HCT116 (cell line): ENCODE measurements around the gene SLC6A18. TPM values are rescaled to one million over a fixed set of nuclear protein-coding genes. Genes with fewer than 3 reads are reported as not detected.

Experiments used
- ATAC-seq: fragments of 200-7000 bp; cut with Tn5 transposase; 2 replicates; pipeline ENCODE4 v1.9.1; 2020; ENCODE audit warnings: mild to moderate bottlenecking, moderate library complexity
- BruUV-seq: library from RNA; stranded (reverse); fragments of 400-500 nt; replicated peaks from 2 replicates; lab custom pipeline; 2021; lab: Mats Ljungman, UMichigan
- CTCF ChIA-PET: fragments of 300-600 bp; sonication (Branson Sonifier 250); formaldehyde crosslinking; loops from one replicate; lab custom pipeline; 2021; ENCODE audit warnings: antibody characterized with exemption; lab: Charles Lee
- POLR2A ChIA-PET: fragments of 300-600, 350-600 bp; sonication (Branson Sonifier 250); formaldehyde crosslinking; loops from one replicate; lab custom pipeline; 2021; ENCODE audit warnings: antibody characterized with exemption; lab: Charles Lee
- RAD21 ChIA-PET, 2 experiments: fragments of 300-600 bp; sonication (Branson Sonifier 250); formaldehyde crosslinking; loops; one replicate each; lab custom pipeline; 2023; ENCODE audit warnings: low total read pairs in 2 of 2; ENCODE audit not compliant: uncharacterized antibody in 2 of 2, unreplicated experiment in 2 of 2, low non-redundant PET in 1 of 2; lab: Charles Lee
- DNase-seq: peaks from one replicate; pipeline ENCODE4 v3.0.0-alpha.2; 2010; ENCODE audit warnings: low read depth, low spot score
- H2AFZ ChIP-seq: fragments of 200-600 bp; shearing (Covaris generic), sonication (generic); 2 replicates; pipeline ENCODE4 v1.6.1; 2017; ENCODE audit warnings: low read depth, mixed run types, mixed read lengths, antibody characterized with exemption, low read length; ENCODE audit not compliant: poor library complexity, severe bottlenecking
- H3K27ac ChIP-seq: 2 replicates; pipeline ENCODE4 v1.5.1; 2012; ENCODE audit warnings: low read depth, low read length
- H3K27me3 ChIP-seq: fragments of 200-600 bp; sonication (generic); 2 replicates; pipeline ENCODE4 v1.6.1; 2016; ENCODE audit warnings: mixed run types, low read length, mixed read lengths; ENCODE audit not compliant: insufficient read depth
- H3K36me3 ChIP-seq, 2 experiments: fragments of 200-500 bp in 1 of 2; fragments of 200-600 bp in 1 of 2; sonication (Bioruptor generic) in 1 of 2; sonication (generic) in 1 of 2; 2 replicates each; pipeline versions ENCODE4 v1.5.1 to v1.6.1; 2014 to 2016; ENCODE audit warnings: low read length in 2 of 2, inconsistent platforms in 1 of 2, mixed read lengths in 1 of 2, mixed run types in 1 of 2; ENCODE audit not compliant: insufficient read depth in 2 of 2, control insufficient read depth in 1 of 2
- H3K4me1 ChIP-seq, 2 experiments: fragments of 200-600 bp in 1 of 2; sonication (generic) in 1 of 2; 2 replicates each; pipeline versions ENCODE4 v1.5.1 to v1.6.1; 2012 to 2017; ENCODE audit warnings: low read length in 2 of 2, inconsistent platforms in 1 of 2, mild to moderate bottlenecking in 1 of 2, mixed read lengths in 1 of 2, mixed run types in 1 of 2, moderate library complexity in 1 of 2; ENCODE audit not compliant: insufficient read depth in 2 of 2, control insufficient read depth in 1 of 2
- H3K4me2 ChIP-seq: fragments of 200-600 bp; sonication (generic); 2 replicates; pipeline ENCODE4 v1.6.1; 2017; ENCODE audit warnings: mixed run types, low read length, mixed read lengths
- H3K4me3 ChIP-seq, 2 experiments: fragments of 200-600 bp in 1 of 2; sonication (generic) in 1 of 2; replicated peaks in 1 of 2; 2 replicates each; pipeline ENCODE4 v1.5.1; 2011 to 2016; ENCODE audit warnings: low read length in 2 of 2, control low read depth in 1 of 2, low read depth in 1 of 2, mild to moderate bottlenecking in 1 of 2, mixed read lengths in 1 of 2, mixed run types in 1 of 2
- H3K79me2 ChIP-seq: fragments of 200-600 bp; sonication (generic); 2 replicates; pipeline ENCODE4 v1.6.1; 2017; ENCODE audit warnings: mild to moderate bottlenecking, mixed run types, low read length, moderate library complexity, mixed read lengths; ENCODE audit not compliant: insufficient read depth
- H3K9ac ChIP-seq: fragments of 200-600 bp; sonication (generic); 2 replicates; pipeline ENCODE4 v1.6.1; 2016; ENCODE audit warnings: low read length, mixed read lengths
- H3K9me2 ChIP-seq: fragments of 200-600 bp; sonication (generic), shearing (Covaris generic); 2 replicates; pipeline ENCODE4 v1.6.1; 2017; ENCODE audit warnings: mixed run types, mild to moderate bottlenecking, moderate library complexity; ENCODE audit not compliant: insufficient read depth
- H3K9me3 ChIP-seq, 2 experiments: fragments of 200-500 bp in 1 of 2; fragments of 200-600 bp in 1 of 2; sonication (Bioruptor generic) in 1 of 2; sonication (generic) in 1 of 2; 2 replicates each; pipeline ENCODE4 v1.6.1; 2014 to 2017; ENCODE audit warnings: low read length in 2 of 2, mixed read lengths in 2 of 2, inconsistent platforms in 1 of 2, low read depth in 1 of 2, mild to moderate bottlenecking in 1 of 2, mixed run types in 1 of 2, moderate library complexity in 1 of 2; ENCODE audit not compliant: control insufficient read depth in 1 of 2, insufficient read depth in 1 of 2
- H4K20me1 ChIP-seq: fragments of 200-600 bp; sonication (generic), shearing (Covaris generic); 2 replicates; pipeline ENCODE4 v1.6.1; 2017; ENCODE audit warnings: mixed run types, mild to moderate bottlenecking, moderate library complexity; ENCODE audit not compliant: insufficient read depth
- CBX3 ChIP-seq: IDR thresholded peaks from 2 replicates; pipeline ENCODE4 v1.6.1; 2012; ENCODE audit warnings: low read depth
- RAD21 ChIP-seq: IDR thresholded peaks from 2 replicates; pipeline ENCODE4 v1.6.1; 2012; ENCODE audit warnings: low read depth, mild to moderate bottlenecking
- YY1 ChIP-seq: IDR thresholded peaks from 2 replicates; pipeline ENCODE4 v1.6.1; 2011; ENCODE audit warnings: low read length, low read depth, moderate library complexity, mild to moderate bottlenecking; ENCODE audit not compliant: insufficient replicate concordance; ENCODE audit errors: extremely low read depth
- ZFX ChIP-seq: fragments of 450-650 bp; IDR thresholded peaks from 2 replicates; pipeline ENCODE4 v1.6.1; 2017
- ZNF274 ChIP-seq: fragments of 200-500 bp; sonication (Bioruptor generic); IDR thresholded peaks from 2 replicates; pipeline ENCODE4 v1.6.1; 2014; ENCODE audit warnings: mild to moderate bottlenecking, low read depth, low read length, inconsistent platforms
- intact Hi-C: fragments of 100-400 bp; cut with micrococcal nuclease; formaldehyde crosslinking; loops from 2 replicates; pipeline ENCODE4 v1.10.0; 2022
- total RNA-seq: library from RNA; stranded (reverse); gene quantifications from one replicate; pipeline ENCODE4 v1.2.1, GENCODE V29; 2021; ENCODE audit not compliant: unreplicated experiment
- TF ChIP-seq, protein P1 (sequence below), 3 experiments: fragments of 200-600 bp in 1 of 3; sonication (generic) in 1 of 3; IDR thresholded peaks in 2 of 3; conservative IDR thresholded peaks in 1 of 3; 2 replicates each; pipeline ENCODE4 v1.5.1; 2012 to 2017; ENCODE audit warnings: low read depth in 2 of 3, low read length in 2 of 3, antibody characterized with exemption in 1 of 3, borderline replicate concordance in 1 of 3, control low read depth in 1 of 3, mild to moderate bottlenecking in 1 of 3, mixed read lengths in 1 of 3, mixed run types in 1 of 3, moderate library complexity in 1 of 3; ENCODE audit not compliant: insufficient read depth in 1 of 3

Gene SLC6A18
- total RNA-seq, 1 experiment from 2014 or later = not detected

DNA sequence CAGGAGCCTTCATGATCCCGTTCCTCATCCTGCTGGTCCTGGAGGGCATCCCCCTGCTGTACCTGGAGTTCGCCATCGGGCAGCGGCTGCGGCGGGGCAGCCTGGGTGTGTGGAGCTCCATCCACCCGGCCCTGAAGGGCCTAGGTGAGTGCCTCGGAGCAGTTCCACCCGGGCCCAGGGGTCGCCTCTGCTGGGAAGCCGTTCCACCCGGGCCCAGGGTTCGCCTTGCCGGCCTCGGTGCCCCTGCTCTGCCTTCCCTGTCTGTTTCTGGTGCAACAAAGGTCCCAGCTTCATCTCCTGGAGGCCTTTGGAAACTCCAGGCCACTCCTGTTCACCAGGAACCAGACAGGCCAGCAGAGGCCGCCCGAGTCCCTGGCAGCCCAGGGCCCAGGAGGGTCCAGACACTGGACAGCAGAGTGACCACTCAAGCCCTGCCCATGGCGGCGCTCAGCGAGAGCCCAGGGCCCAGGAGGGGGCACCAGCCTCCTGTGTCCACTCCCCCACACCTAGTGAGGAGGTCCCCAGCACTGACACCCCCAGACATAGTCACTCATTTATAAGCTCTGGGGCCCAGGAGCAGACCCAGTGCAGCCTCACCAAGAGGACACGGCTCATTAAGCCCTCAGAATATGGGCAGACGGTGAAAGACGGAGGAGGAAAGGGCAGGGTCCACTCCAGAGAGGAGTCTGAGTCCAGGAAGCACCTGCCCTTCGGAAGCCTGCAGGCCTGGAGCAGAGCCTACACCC is 16.3 kb upstream of the SLC6A18 start:
- no peaks in the 10 kb centered on the region for H3K79me2 ChIP-seq
- no peaks in the 10 kb centered on the region for H4K20me1 ChIP-seq
- H3K4me1 ChIP-seq = no peaks in the 10 kb centered on the region
- peak; percentile 71 for ATAC-seq
- H3K9ac ChIP-seq = no peak overlapping the region
- H3K9me2 ChIP-seq = no peaks in the 10 kb centered on the region
- DNase-seq = no peak
- no peaks in the 10 kb centered on the region for H3K9me3 ChIP-seq
- no peaks in the 10 kb centered on the region for H3K27me3 ChIP-seq
- H3K4me2 ChIP-seq = no peak overlapping the region
- CTCF ChIA-PET = interaction anchor here (0.6 to 1.1 kb wide), 4 partner anchors 41 to 436 kb away, joined by 3 to 6 read pairs (median 4); no protein-coding TSS in a partner anchor
- intact Hi-C loops = loop anchor here (1.0 to 2.0 kb wide), 2 partner anchors 36 to 260 kb away; no protein-coding TSS in a partner anchor
- TF ChIP-seq YY1 = no peak
- TF ChIP-seq, protein P1, sequence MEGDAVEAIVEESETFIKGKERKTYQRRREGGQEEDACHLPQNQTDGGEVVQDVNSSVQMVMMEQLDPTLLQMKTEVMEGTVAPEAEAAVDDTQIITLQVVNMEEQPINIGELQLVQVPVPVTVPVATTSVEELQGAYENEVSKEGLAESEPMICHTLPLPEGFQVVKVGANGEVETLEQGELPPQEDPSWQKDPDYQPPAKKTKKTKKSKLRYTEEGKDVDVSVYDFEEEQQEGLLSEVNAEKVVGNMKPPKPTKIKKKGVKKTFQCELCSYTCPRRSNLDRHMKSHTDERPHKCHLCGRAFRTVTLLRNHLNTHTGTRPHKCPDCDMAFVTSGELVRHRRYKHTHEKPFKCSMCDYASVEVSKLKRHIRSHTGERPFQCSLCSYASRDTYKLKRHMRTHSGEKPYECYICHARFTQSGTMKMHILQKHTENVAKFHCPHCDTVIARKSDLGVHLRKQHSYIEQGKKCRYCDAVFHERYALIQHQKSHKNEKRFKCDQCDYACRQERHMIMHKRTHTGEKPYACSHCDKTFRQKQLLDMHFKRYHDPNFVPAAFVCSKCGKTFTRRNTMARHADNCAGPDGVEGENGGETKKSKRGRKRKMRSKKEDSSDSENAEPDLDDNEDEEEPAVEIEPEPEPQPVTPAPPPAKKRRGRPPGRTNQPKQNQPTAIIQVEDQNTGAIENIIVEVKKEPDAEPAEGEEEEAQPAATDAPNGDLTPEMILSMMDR (IDR thresholded peaks at IDR 0.05 in 2 of 3, conservative IDR thresholded peaks at IDR 0.05 in 1 of 3; ENCODE audit: borderline replicate concordance in 1 of 3, insufficient read depth in 1 of 3, low read depth in 2 of 3, low read length in 2 of 3) = peak; percentile 52 to 57 (median 53)
- no peak for TF ChIP-seq ZNF274
- TF ChIP-seq RAD21 = peak; percentile 69
- TF ChIP-seq ZFX = no peak
- TF ChIP-seq CBX3 = no peak
- H3K36me3 ChIP-seq = no peaks in the 10 kb centered on the region
- H3K4me3 ChIP-seq = no peak overlapping the region
- RAD21 ChIA-PET = interaction anchor here (0.6 to 0.7 kb wide), 2 partner anchors 24 to 261 kb away, joined by 3 read pairs; no protein-coding TSS in a partner anchor
- no TSS peak for BruUV-seq
- POLR2A ChIA-PET = no interaction called here
- no peak overlapping the region for H2AFZ ChIP-seq
- no peak overlapping the region for H3K27ac ChIP-seq
